Keratinocyte (primary cell): ENCODE data around the gene EHMT1. TPM values are rescaled to one million over a fixed set of nuclear protein-coding genes. Genes with fewer than 3 reads are reported as not detected.

ENCODE experiments used
- DNase-seq: peaks from one replicate; pipeline ENCODE4 v3.0.0-alpha.2; 2011; ENCODE audit warnings: low read depth, missing footprints, low spot score
- FAIRE-seq: peaks from 2 replicates; lab custom pipeline; 2011; peaks lifted over from hg19 to GRCh38; lab: Jason Lieb, UNC
- H2AFZ ChIP-seq: 2 replicates; pipeline ENCODE4 v1.6.0; 2012; ENCODE audit warnings: low read length, control low read depth, inconsistent platforms; ENCODE audit not compliant: control insufficient read depth
- H3K27ac ChIP-seq: 2 replicates; pipeline ENCODE4 v1.5.1; 2011; ENCODE audit warnings: low read length; ENCODE audit not compliant: control insufficient read depth, insufficient read depth
- H3K27me3 ChIP-seq: 3 replicates; pipeline ENCODE4 v1.6.0; 2011; ENCODE audit warnings: low read length; ENCODE audit not compliant: control insufficient read depth, insufficient read depth; ENCODE audit errors: extremely low read depth
- H3K36me3 ChIP-seq, 2 experiments: 2 replicates in 1 of 2; 3 replicates in 1 of 2; pipeline ENCODE4 v1.5.1; 2011; ENCODE audit warnings: low read length in 2 of 2, mild to moderate bottlenecking in 1 of 2; ENCODE audit not compliant: control insufficient read depth in 2 of 2, insufficient read depth in 2 of 2; ENCODE audit errors: extremely low read depth in 1 of 2
- H3K4me1 ChIP-seq: 3 replicates; pipeline ENCODE4 v1.5.1; 2011; ENCODE audit warnings: low read length; ENCODE audit not compliant: control insufficient read depth, insufficient read depth; ENCODE audit errors: extremely low read depth
- H3K4me2 ChIP-seq: 3 replicates; pipeline ENCODE4 v1.6.0; 2011; ENCODE audit warnings: low read depth, low read length; ENCODE audit not compliant: control insufficient read depth, insufficient read depth; ENCODE audit errors: extremely low read depth
- H3K4me3 ChIP-seq, 3 experiments: fragments of 200-600 bp in 1 of 3; sonication (generic) in 1 of 3; 2 replicates in 2 of 3; 3 replicates in 1 of 3; pipeline ENCODE4 v1.5.1; 2011 to 2016; ENCODE audit warnings: low read length in 3 of 3, mild to moderate bottlenecking in 3 of 3, control low read depth in 2 of 3, inconsistent platforms in 1 of 3, low read depth in 1 of 3, mixed read lengths in 1 of 3, mixed run types in 1 of 3, moderate library complexity in 1 of 3; ENCODE audit not compliant: control insufficient read depth in 2 of 3, insufficient read depth in 2 of 3; ENCODE audit errors: extremely low read depth in 1 of 3
- H3K79me2 ChIP-seq: 2 replicates; pipeline ENCODE4 v1.6.0; 2012; ENCODE audit warnings: low read length; ENCODE audit not compliant: control insufficient read depth, insufficient read depth
- H3K9ac ChIP-seq: 3 replicates; pipeline ENCODE4 v1.6.0; 2011; ENCODE audit warnings: low read length; ENCODE audit not compliant: control insufficient read depth, insufficient read depth; ENCODE audit errors: extremely low read depth
- H3K9me1 ChIP-seq: 3 replicates; pipeline ENCODE4 v1.6.0; 2011; ENCODE audit warnings: low read length; ENCODE audit not compliant: control insufficient read depth, insufficient read depth; ENCODE audit errors: extremely low read depth
- H3K9me3 ChIP-seq: 2 replicates; pipeline ENCODE4 v1.5.1; 2012; ENCODE audit warnings: low read depth, low read length; ENCODE audit not compliant: control insufficient read depth
- H4K20me1 ChIP-seq: 3 replicates; pipeline ENCODE4 v1.6.0; 2011; ENCODE audit warnings: low read length; ENCODE audit not compliant: control insufficient read depth, insufficient read depth; ENCODE audit errors: extremely low read depth
- CTCF ChIP-seq, 3 experiments: IDR thresholded peaks in 1 of 3; conservative IDR thresholded peaks in 1 of 3; optimal IDR thresholded peaks in 1 of 3; 2 replicates in 2 of 3; 3 replicates in 1 of 3; pipeline versions ENCODE3 to v1.5.1; 2011; ENCODE audit warnings: low read length in 3 of 3, mild to moderate bottlenecking in 3 of 3, moderate library complexity in 2 of 3, control low read depth in 1 of 3, inconsistent platforms in 1 of 3; ENCODE audit not compliant: insufficient read depth in 2 of 3; ENCODE audit errors: extremely low read depth in 1 of 3
- EZH2 ChIP-seq: IDR thresholded peaks from one replicate; pipeline ENCODE4 v1.6.1; 2012; ENCODE audit warnings: inconsistent platforms, mild to moderate bottlenecking, low read length, moderate library complexity
- dilution Hi-C: fragments of 300-500 bp; cut with MboI; formaldehyde crosslinking; loops from one replicate; pipeline ENCODE4 v1.7.0; 2020; ENCODE audit warnings: low sequenced_read_pairs; ENCODE audit not compliant: extremely low pct_ligation_motif_present
- polyA plus RNA-seq, 5 experiments: library from polyadenylated mRNA; depleted of rRNA in 3 of 5; stranded (reverse) in 3 of 5; stranded (forward) in 1 of 5; unstranded in 1 of 5; fragments of >200 nt; gene quantifications; 1 replicate in 1 of 5; 2 replicates in 3 of 5; 3 replicates in 1 of 5; pipeline versions ENCODE4 v1.2.1 to v1.2.3, GENCODE V29; 2011 to 2012; ENCODE audit warnings: missing spikeins in 2 of 5, low read depth in 1 of 5, low replicate concordance in 1 of 5

The EHMT1 gene
- polyA plus RNA-seq, 1 donor (not counting 4 experiments of a cell fraction or from before 2014, with no cell fraction given): 25.9 TPM

DNA sequence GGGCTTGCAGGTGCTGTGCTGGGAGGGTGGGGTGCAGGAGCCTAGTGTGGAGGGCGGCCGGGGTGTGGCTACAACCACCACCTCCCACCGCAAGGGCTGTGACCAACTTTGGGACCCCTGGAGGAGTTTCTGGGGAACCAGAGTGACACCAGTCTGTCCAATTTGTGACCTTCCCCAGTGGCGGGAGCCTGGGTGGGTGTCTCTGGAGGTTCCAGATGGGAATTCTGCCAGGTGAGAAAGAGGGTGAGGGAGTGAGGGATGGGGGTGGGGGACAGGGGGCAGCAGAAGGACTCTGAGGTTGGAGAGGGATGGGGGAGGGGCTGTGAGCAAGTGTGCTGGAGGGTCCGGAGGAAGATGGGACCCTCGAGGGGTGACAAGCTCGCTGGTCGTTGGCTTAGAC lies 254.6 kb downstream of the EHMT1 start:
- Histone ChIP-seq H3K27ac (no peak overlapping the region), H3K79me2 (no peaks in the 10 kb centered on the region), H3K9me1 (no peaks in the 10 kb centered on the region), H3K9me3 (peaks cover 2% of the 10 kb centered on the region), H3K4me2 (no peak overlapping the region), H3K9ac (no peak overlapping the region), H3K36me3 (no peaks in the 10 kb centered on the region), H3K4me1 (no peaks in the 10 kb centered on the region), H3K4me3 (no peak overlapping the region), H3K27me3 (peaks cover 9% of the 10 kb centered on the region), H2AFZ (no peak overlapping the region), H4K20me1 (no peaks in the 10 kb centered on the region)
- DNase-seq (no peak), FAIRE-seq (no peak)
- no peak for TF ChIP-seq CTCF (optimal IDR thresholded peaks at IDR 0.05 in 1 of 3, IDR thresholded peaks at IDR 0.05 in 1 of 3, conservative IDR thresholded peaks at IDR 0.05 in 1 of 3; ENCODE audit: extremely low read depth in 1 of 3, insufficient read depth in 2 of 3, low read length in 3 of 3)
- TF ChIP-seq EZH2: no peak
- dilution Hi-C loops: no loop called here

- H3K27ac ChIP-seq: no peak overlapping the region
- H3K27me3 ChIP-seq: peaks cover 12% of the 10 kb centered on the region
- H3K36me3 ChIP-seq: no peaks in the 10 kb centered on the region
- no peak overlapping the region for H3K9ac ChIP-seq
- no peaks in the 10 kb centered on the region for H4K20me1 ChIP-seq
- no peaks in the 10 kb centered on the region for H3K79me2 ChIP-seq
- H2AFZ ChIP-seq: no peak overlapping the region
- peaks cover 2% of the 10 kb centered on the region for H3K9me3 ChIP-seq
- dilution Hi-C loops: no loop called here
- no peak for DNase-seq
- no peak overlapping the region for H3K4me3 ChIP-seq
- no peaks in the 10 kb centered on the region for H3K4me1 ChIP-seq
- no peak overlapping the region for H3K4me2 ChIP-seq
- no peak for FAIRE-seq
- no peaks in the 10 kb centered on the region for H3K9me1 ChIP-seq
- no peak for TF ChIP-seq CTCF (optimal IDR thresholded peaks at IDR 0.05 in 1 of 3, IDR thresholded peaks at IDR 0.05 in 1 of 3, conservative IDR thresholded peaks at IDR 0.05 in 1 of 3; ENCODE audit: extremely low read depth in 1 of 3, insufficient read depth in 2 of 3, low read length in 3 of 3)
- TF ChIP-seq EZH2: no peak
Observed at GRCh38 chr9:137873858-137874362, 255.1 kb downstream of the EHMT1 start.
